Measurements from ENCODE around the gene PRKG1.

Gene PRKG1

DNA sequence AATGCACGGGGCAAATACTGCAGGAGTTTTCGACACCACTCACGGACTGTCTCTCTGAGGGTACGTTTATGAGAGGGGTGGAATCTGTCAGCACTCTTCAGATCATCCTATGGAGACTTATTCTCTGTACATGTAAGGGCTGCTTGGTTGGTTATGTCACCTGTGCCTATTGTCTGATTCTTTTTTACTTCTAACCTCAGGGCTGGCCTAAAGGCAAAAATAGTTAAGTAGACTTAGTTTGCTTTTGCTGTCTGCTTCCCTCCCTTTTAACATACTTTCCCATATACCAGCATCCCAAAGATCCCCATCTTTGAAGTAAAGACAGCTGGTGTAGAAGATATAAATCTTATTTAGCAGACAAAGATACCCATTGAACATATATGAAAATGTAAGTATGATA is 105.9 kb downstream of the PRKG1 start:
- ATAC-seq (ENCODE audit: insufficient read depth, low read depth): no peak
- no peak overlapping the region for H3K4me2 ChIP-seq (ENCODE audit: insufficient read depth, low read length)

DNA sequence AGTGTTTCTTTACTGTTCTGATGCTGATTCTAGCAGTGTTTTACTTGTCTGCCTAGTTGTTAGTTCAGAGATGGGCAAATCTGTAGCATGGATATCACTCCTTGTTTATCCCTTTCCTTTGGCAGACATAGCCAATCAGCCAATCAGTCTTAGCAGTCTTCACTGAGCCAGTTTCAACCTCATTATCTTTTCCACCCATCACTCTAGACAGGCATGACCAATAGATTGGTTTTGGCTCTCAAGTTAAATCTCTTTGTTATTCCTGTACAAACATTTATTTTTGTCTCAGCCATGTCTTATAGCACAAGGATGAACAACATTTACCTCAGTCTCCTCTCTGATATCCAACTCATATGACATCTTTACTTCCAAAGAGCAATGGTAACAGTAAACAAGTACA is 109.5 kb downstream of the PRKG1 start:
- ATAC-seq (ENCODE audit: insufficient read depth, low read depth) (no peak), DNase-seq (no peak)
- H3K36me3 ChIP-seq (ENCODE audit: insufficient read depth, low read length): no peaks in the 10 kb centered on the region
- no peak overlapping the region for H2AFZ ChIP-seq (ENCODE audit: low read depth, low read length)
- H3K79me2 ChIP-seq (ENCODE audit: insufficient read depth, low read length): no peaks in the 10 kb centered on the region
- no peak overlapping the region for H3K9ac ChIP-seq (ENCODE audit: low read depth, low read length)
- no peak overlapping the region for H3K4me2 ChIP-seq (ENCODE audit: insufficient read depth, low read length)
- TF ChIP-seq, protein P1, sequence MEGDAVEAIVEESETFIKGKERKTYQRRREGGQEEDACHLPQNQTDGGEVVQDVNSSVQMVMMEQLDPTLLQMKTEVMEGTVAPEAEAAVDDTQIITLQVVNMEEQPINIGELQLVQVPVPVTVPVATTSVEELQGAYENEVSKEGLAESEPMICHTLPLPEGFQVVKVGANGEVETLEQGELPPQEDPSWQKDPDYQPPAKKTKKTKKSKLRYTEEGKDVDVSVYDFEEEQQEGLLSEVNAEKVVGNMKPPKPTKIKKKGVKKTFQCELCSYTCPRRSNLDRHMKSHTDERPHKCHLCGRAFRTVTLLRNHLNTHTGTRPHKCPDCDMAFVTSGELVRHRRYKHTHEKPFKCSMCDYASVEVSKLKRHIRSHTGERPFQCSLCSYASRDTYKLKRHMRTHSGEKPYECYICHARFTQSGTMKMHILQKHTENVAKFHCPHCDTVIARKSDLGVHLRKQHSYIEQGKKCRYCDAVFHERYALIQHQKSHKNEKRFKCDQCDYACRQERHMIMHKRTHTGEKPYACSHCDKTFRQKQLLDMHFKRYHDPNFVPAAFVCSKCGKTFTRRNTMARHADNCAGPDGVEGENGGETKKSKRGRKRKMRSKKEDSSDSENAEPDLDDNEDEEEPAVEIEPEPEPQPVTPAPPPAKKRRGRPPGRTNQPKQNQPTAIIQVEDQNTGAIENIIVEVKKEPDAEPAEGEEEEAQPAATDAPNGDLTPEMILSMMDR (IDR thresholded peaks at IDR 0.05; ENCODE audit: borderline replicate concordance, extremely low read depth, low read length, poor library complexity, severe bottlenecking): no peak
- no peak for TF ChIP-seq EZH2 (IDR thresholded peaks at IDR 0.05; ENCODE audit: borderline replicate concordance, low read depth, low read length, severe bottlenecking)
- no peaks in the 10 kb centered on the region for H4K20me1 ChIP-seq (ENCODE audit: insufficient read depth, low read length)
- no peak overlapping the region for H3K27ac ChIP-seq (ENCODE audit: low read length)
- no peaks in the 10 kb centered on the region for H3K4me1 ChIP-seq (ENCODE audit: insufficient read depth, low read length)
- no peak overlapping the region for H3K4me3 ChIP-seq (ENCODE audit: low read depth in 1 of 2, low read length in 2 of 2)
- H3K27me3 ChIP-seq (ENCODE audit: insufficient read depth, low read length, poor library complexity): no peaks in the 10 kb centered on the region
- no peaks in the 10 kb centered on the region for H3K9me3 ChIP-seq (ENCODE audit: insufficient read depth, low read length, severe bottlenecking)

More for the DNA sequence above, 105.9 kb downstream of the PRKG1 start:
- TF ChIP-seq, protein P1 (IDR thresholded peaks at IDR 0.05; ENCODE audit: borderline replicate concordance, extremely low read depth, low read length, poor library complexity, severe bottlenecking): no peak
- no peak for TF ChIP-seq EZH2 (IDR thresholded peaks at IDR 0.05; ENCODE audit: borderline replicate concordance, low read depth, low read length, severe bottlenecking)
- H3K4me1 ChIP-seq (ENCODE audit: insufficient read depth, low read length): no peaks in the 10 kb centered on the region
- H3K36me3 ChIP-seq (ENCODE audit: insufficient read depth, low read length): no peaks in the 10 kb centered on the region
- H2AFZ ChIP-seq (ENCODE audit: low read depth, low read length): no peak overlapping the region
- H3K79me2 ChIP-seq (ENCODE audit: insufficient read depth, low read length): no peaks in the 10 kb centered on the region
- H4K20me1 ChIP-seq (ENCODE audit: insufficient read depth, low read length): no peaks in the 10 kb centered on the region
- H3K27me3 ChIP-seq (ENCODE audit: insufficient read depth, low read length, poor library complexity): no peaks in the 10 kb centered on the region
- no peak overlapping the region for H3K9ac ChIP-seq (ENCODE audit: low read depth, low read length)
- DNase-seq: no peak
- H3K4me3 ChIP-seq (ENCODE audit: low read depth in 1 of 2, low read length in 2 of 2): no peak overlapping the region
- no peak overlapping the region for H3K27ac ChIP-seq (ENCODE audit: low read length)
- H3K9me3 ChIP-seq (ENCODE audit: insufficient read depth, low read length, severe bottlenecking): no peaks in the 10 kb centered on the region

DNA sequence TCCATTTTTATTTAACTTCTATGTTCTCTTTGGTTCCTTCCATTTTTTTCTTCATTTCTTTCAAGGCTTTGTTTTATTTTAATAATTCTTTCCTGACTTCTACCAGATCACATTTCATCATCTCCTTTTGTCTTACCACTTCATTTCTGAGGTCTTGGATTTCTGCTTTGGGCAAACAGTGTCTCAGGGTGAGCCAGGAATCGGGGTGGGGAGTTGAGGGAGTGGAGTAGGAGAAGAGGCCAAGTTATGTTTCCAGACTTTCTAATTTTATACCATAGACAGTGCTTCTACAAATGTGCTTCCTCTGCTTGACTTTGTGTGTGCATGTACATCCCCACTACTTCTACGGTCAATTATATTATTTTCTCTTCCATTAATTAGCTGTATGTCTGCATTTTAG is 112.1 kb downstream of the PRKG1 start:
- Histone ChIP-seq H3K79me2 (ENCODE audit: insufficient read depth, low read length) (no peaks in the 10 kb centered on the region), H3K9ac (ENCODE audit: low read depth, low read length) (no peak overlapping the region), H2AFZ (ENCODE audit: low read depth, low read length) (no peak overlapping the region), H3K36me3 (ENCODE audit: insufficient read depth, low read length) (no peaks in the 10 kb centered on the region), H3K4me3 (ENCODE audit: low read depth in 1 of 2, low read length in 2 of 2) (no peak overlapping the region), H3K4me2 (ENCODE audit: insufficient read depth, low read length) (no peak overlapping the region), H3K9me3 (ENCODE audit: insufficient read depth, low read length, severe bottlenecking) (no peaks in the 10 kb centered on the region), H3K27ac (ENCODE audit: low read length) (no peak overlapping the region), H4K20me1 (ENCODE audit: insufficient read depth, low read length) (no peaks in the 10 kb centered on the region), H3K27me3 (ENCODE audit: insufficient read depth, low read length, poor library complexity) (no peaks in the 10 kb centered on the region), H3K4me1 (ENCODE audit: insufficient read depth, low read length) (no peaks in the 10 kb centered on the region)
- ATAC-seq (ENCODE audit: insufficient read depth, low read depth) (no peak), DNase-seq (no peak)
- TF ChIP-seq, protein P1 (IDR thresholded peaks at IDR 0.05; ENCODE audit: borderline replicate concordance, extremely low read depth, low read length, poor library complexity, severe bottlenecking): no peak
- TF ChIP-seq EZH2 (IDR thresholded peaks at IDR 0.05; ENCODE audit: borderline replicate concordance, low read depth, low read length, severe bottlenecking): no peak

DNA sequence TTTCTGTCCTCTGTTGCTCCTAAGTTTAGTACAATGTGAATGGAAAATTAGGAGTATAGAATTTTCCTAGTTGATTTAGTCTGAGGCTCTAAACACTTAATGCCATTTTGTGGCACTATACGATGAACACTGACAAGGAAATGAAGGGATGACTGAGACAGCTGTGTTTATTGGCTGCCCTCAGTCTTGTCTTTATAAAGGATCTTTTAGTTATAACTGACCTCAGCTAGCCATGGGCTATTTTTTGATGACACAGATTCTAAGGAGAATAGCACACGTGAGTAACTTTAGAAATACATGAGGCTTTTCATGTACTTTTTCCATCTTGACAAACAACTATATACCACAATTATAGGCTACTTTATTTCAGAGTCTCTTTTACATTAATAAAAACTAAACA is 113.7 kb downstream of the PRKG1 start:
- no peak overlapping the region for H3K9ac ChIP-seq (ENCODE audit: low read depth, low read length)
- H4K20me1 ChIP-seq (ENCODE audit: insufficient read depth, low read length): no peaks in the 10 kb centered on the region
- ATAC-seq (ENCODE audit: insufficient read depth, low read depth): no peak
- H2AFZ ChIP-seq (ENCODE audit: low read depth, low read length): no peak overlapping the region
- no peak overlapping the region for H3K4me2 ChIP-seq (ENCODE audit: insufficient read depth, low read length)
- H3K9me3 ChIP-seq (ENCODE audit: insufficient read depth, low read length, severe bottlenecking): no peaks in the 10 kb centered on the region
- H3K4me3 ChIP-seq (ENCODE audit: low read depth in 1 of 2, low read length in 2 of 2): no peak overlapping the region
- no peak for TF ChIP-seq EZH2 (IDR thresholded peaks at IDR 0.05; ENCODE audit: borderline replicate concordance, low read depth, low read length, severe bottlenecking)
- TF ChIP-seq, protein P1 (IDR thresholded peaks at IDR 0.05; ENCODE audit: borderline replicate concordance, extremely low read depth, low read length, poor library complexity, severe bottlenecking): no peak
- H3K27me3 ChIP-seq (ENCODE audit: insufficient read depth, low read length, poor library complexity): no peaks in the 10 kb centered on the region
- H3K4me1 ChIP-seq (ENCODE audit: insufficient read depth, low read length): no peaks in the 10 kb centered on the region
- no peaks in the 10 kb centered on the region for H3K79me2 ChIP-seq (ENCODE audit: insufficient read depth, low read length)
- H3K36me3 ChIP-seq (ENCODE audit: insufficient read depth, low read length): no peaks in the 10 kb centered on the region
- no peak for DNase-seq
- H3K27ac ChIP-seq (ENCODE audit: low read length): no peak overlapping the region
